H9 (cell line): ENCODE data around the gene ZNF512. TPM values are rescaled to one million over a fixed set of nuclear protein-coding genes. Genes with fewer than 3 reads are reported as not detected.

ENCODE experiments used
- DNase-seq: peaks from one replicate; pipeline ENCODE4 v3.0.0-alpha.2; 2017
- H2AFZ ChIP-seq: one replicate; pipeline ENCODE4 v1.6.1; 2013; ENCODE audit warnings: mild to moderate bottlenecking, low read length, control low read depth, moderate library complexity
- H2AK5ac ChIP-seq: 2 replicates; pipeline ENCODE4 v1.6.1; 2013; ENCODE audit warnings: low read length, control low read depth, mixed read lengths; ENCODE audit not compliant: insufficient read length
- H2BK120ac ChIP-seq: one replicate; pipeline ENCODE4 v1.6.1; 2013; ENCODE audit warnings: low read depth, mild to moderate bottlenecking, low read length, control low read depth, inconsistent platforms; ENCODE audit not compliant: poor library complexity, severe bottlenecking
- H2BK12ac ChIP-seq: 2 replicates; pipeline ENCODE4 v1.6.1; 2013; ENCODE audit warnings: low read length, control low read depth, mixed read lengths, low read depth; ENCODE audit not compliant: insufficient read length
- H2BK15ac ChIP-seq: 2 replicates; pipeline ENCODE4 v1.6.1; 2013; ENCODE audit warnings: low read depth, low read length, control low read depth
- H2BK20ac ChIP-seq: one replicate; pipeline ENCODE4 v1.6.1; 2013; ENCODE audit warnings: low read depth, mild to moderate bottlenecking, low read length, control low read depth, inconsistent platforms; ENCODE audit not compliant: poor library complexity, severe bottlenecking
- H2BK5ac ChIP-seq: 2 replicates; pipeline ENCODE4 v1.6.1; 2013; ENCODE audit warnings: low read length, control low read depth, mixed read lengths; ENCODE audit not compliant: insufficient read length
- H3K14ac ChIP-seq: 2 replicates; pipeline ENCODE4 v1.6.1; 2013; ENCODE audit warnings: low read length, control low read depth; ENCODE audit not compliant: insufficient read depth
- H3K18ac ChIP-seq: 2 replicates; pipeline ENCODE4 v1.6.1; 2013; ENCODE audit warnings: low read depth, mild to moderate bottlenecking, mixed read lengths, low read length, control low read depth; ENCODE audit not compliant: insufficient read length
- H3K23ac ChIP-seq: 2 replicates; pipeline ENCODE4 v1.6.1; 2013; ENCODE audit warnings: low read length, control low read depth, mixed read lengths, low read depth; ENCODE audit not compliant: insufficient read length
- H3K23me2 ChIP-seq: 2 replicates; pipeline ENCODE4 v1.6.1; 2013; ENCODE audit warnings: low read depth, mild to moderate bottlenecking, mixed read lengths, low read length, control low read depth; ENCODE audit not compliant: insufficient read length, poor library complexity, severe bottlenecking
- H3K27ac ChIP-seq: 2 replicates; pipeline ENCODE4 v1.5.1; 2013; ENCODE audit warnings: low read length, control low read depth, mixed read lengths, low read depth; ENCODE audit not compliant: insufficient read length
- H3K27me3 ChIP-seq: 2 replicates; pipeline ENCODE4 v1.6.1; 2013; ENCODE audit warnings: low read length, control low read depth, inconsistent platforms; ENCODE audit not compliant: insufficient read depth
- H3K4ac ChIP-seq: 2 replicates; pipeline ENCODE4 v1.6.1; 2013; ENCODE audit warnings: low read depth, mild to moderate bottlenecking, control low read depth, inconsistent platforms, low read length, moderate library complexity
- H3K4me1 ChIP-seq: 2 replicates; pipeline ENCODE4 v1.6.1; 2013; ENCODE audit warnings: low read length, control low read depth, inconsistent platforms; ENCODE audit not compliant: insufficient read depth
- H3K4me2 ChIP-seq: 2 replicates; pipeline ENCODE4 v1.6.1; 2013; ENCODE audit warnings: low read length, control low read depth, mixed read lengths; ENCODE audit not compliant: insufficient read length, insufficient read depth
- H3K56ac ChIP-seq: 2 replicates; pipeline ENCODE4 v1.6.1; 2013; ENCODE audit warnings: low read depth, mild to moderate bottlenecking, mixed read lengths, low read length, control low read depth; ENCODE audit not compliant: insufficient read length
- H3K79me1 ChIP-seq: 2 replicates; pipeline ENCODE4 v1.6.1; 2013; ENCODE audit warnings: low read depth, mild to moderate bottlenecking, moderate library complexity, low read length, control low read depth, inconsistent platforms; ENCODE audit not compliant: insufficient read depth, poor library complexity, severe bottlenecking
- H3K79me2 ChIP-seq: 2 replicates; pipeline ENCODE4 v1.6.1; 2013; ENCODE audit warnings: low read length, control low read depth, inconsistent platforms; ENCODE audit not compliant: insufficient read depth
- H3K9ac ChIP-seq: 2 replicates; pipeline ENCODE4 v1.6.1; 2013; ENCODE audit warnings: low read length, control low read depth, mixed read lengths; ENCODE audit not compliant: insufficient read length; ENCODE audit errors: extremely low read depth
- H3K9me3 ChIP-seq: one replicate; pipeline ENCODE4 v1.6.1; 2013; ENCODE audit warnings: low read depth, low read length, inconsistent platforms; ENCODE audit not compliant: control insufficient read depth
- H3T11ph ChIP-seq: one replicate; pipeline ENCODE4 v1.6.1; 2013; ENCODE audit warnings: mild to moderate bottlenecking, low read length, control low read depth, inconsistent platforms
- H4K20me1 ChIP-seq: one replicate; pipeline ENCODE4 v1.6.1; 2013; ENCODE audit not compliant: control insufficient read depth, insufficient read length, insufficient read depth
- H4K5ac ChIP-seq: 2 replicates; pipeline ENCODE4 v1.6.1; 2013; ENCODE audit warnings: low read depth, mild to moderate bottlenecking, mixed read lengths, low read length, control low read depth; ENCODE audit not compliant: insufficient read length
- H4K8ac ChIP-seq: replicated peaks from 2 replicates; pipeline ENCODE4 v1.6.1; 2013; ENCODE audit warnings: low read length, control low read depth, mixed read lengths, low read depth; ENCODE audit not compliant: insufficient read length
- H4K91ac ChIP-seq: 2 replicates; pipeline ENCODE4 v1.6.1; 2013; ENCODE audit warnings: low read depth, mild to moderate bottlenecking, moderate library complexity, mixed read lengths, low read length, control low read depth; ENCODE audit not compliant: insufficient read length
- H3K27ac Mint-ChIP-seq, 3 experiments: 2 replicates in 2 of 3; 3 replicates in 1 of 3; pipeline ENCODE4 v1.8.0; 2020 to 2021; ENCODE audit warnings: mixed read lengths in 3 of 3, mild to moderate bottlenecking in 1 of 3, moderate library complexity in 1 of 3
- H3K27me3 Mint-ChIP-seq: 2 replicates; pipeline ENCODE4 v1.8.0; 2021; ENCODE audit warnings: low read depth, mild to moderate bottlenecking, moderate library complexity, mixed read lengths
- H3K36me3 Mint-ChIP-seq, 3 experiments: 2 replicates in 2 of 3; 3 replicates in 1 of 3; pipeline ENCODE4 v1.8.0; 2020 to 2021; ENCODE audit warnings: low read depth in 3 of 3, mixed read lengths in 3 of 3; ENCODE audit not compliant: insufficient read depth in 1 of 3
- H3K4me1 Mint-ChIP-seq, 2 experiments: 2 replicates each; pipeline ENCODE4 v1.8.0; 2020; ENCODE audit warnings: mixed read lengths in 2 of 2
- H3K4me3 Mint-ChIP-seq, 2 experiments: 2 replicates in 1 of 2; 3 replicates in 1 of 2; pipeline ENCODE4 v1.8.0; 2020 to 2021; ENCODE audit warnings: mild to moderate bottlenecking in 2 of 2, mixed read lengths in 2 of 2, moderate library complexity in 1 of 2
- H3K9me3 Mint-ChIP-seq, 2 experiments: 2 replicates in 1 of 2; 3 replicates in 1 of 2; pipeline ENCODE4 v1.8.0; 2020; ENCODE audit warnings: mild to moderate bottlenecking in 2 of 2, mixed read lengths in 2 of 2, moderate library complexity in 1 of 2
- WGBS: extraction: QIAGEN DNeasy Blood & Tissue Kit; methylation state at CpG from one replicate; pipeline ENCODE4 v1.1.7; 2013; ENCODE audit warnings: missing lambda C conversion rate, low lambda C conversion rate, mixed read lengths; ENCODE audit not compliant: insufficient read length; ENCODE audit errors: extremely low coverage; 5-methylcytosine and 5-hydroxymethylcytosine counted together
- total RNA-seq: library from RNA; stranded (reverse); gene quantifications from 2 replicates; pipeline ENCODE4 v1.2.1, GENCODE V29; 2021
- TF ChIP-seq, protein P1 (sequence below): fragments of 200-600 bp; sonication (generic); conservative IDR thresholded peaks from 3 replicates; pipeline ENCODE4 v1.8.0; 2021; ENCODE audit warnings: antibody characterized with exemption, mild to moderate bottlenecking

Gene ZNF512
- total RNA-seq, 1 experiment from 2014 or later = 38.2 TPM

GRCh38 chr2:27667446-27667845, 84.6 kb downstream of the ZNF512 start:
- Histone ChIP-seq H3K56ac (no peak overlapping the region), H3K23ac (no peak overlapping the region), H4K8ac (no peak overlapping the region), H2AFZ (no peak overlapping the region), H3K27ac (no peak overlapping the region), H3K4me2 (no peak overlapping the region), H3K27me3 (no peaks in the 10 kb centered on the region), H4K5ac (no peak overlapping the region), H2BK12ac (no peak overlapping the region), H3K79me2 (no peaks in the 10 kb centered on the region), H3K4ac (no peak overlapping the region), H2BK5ac (no peak overlapping the region), H2BK20ac (no peak overlapping the region), H2BK120ac (no peak overlapping the region), H3K18ac (no peak overlapping the region), H3K9ac (no peak overlapping the region), H2BK15ac (no peak overlapping the region), H2AK5ac (no peak overlapping the region), H4K20me1 (peaks cover 3% of the 10 kb centered on the region), H3K9me3 (no peaks in the 10 kb centered on the region), H3K14ac (no peak overlapping the region), H3K23me2 (peaks cover 12% of the 10 kb centered on the region), H3K79me1 (peaks cover 7% of the 10 kb centered on the region), H3K4me1 (no peaks in the 10 kb centered on the region; the same call in 1 of the 2 replicates), H4K91ac (no peak overlapping the region), H3T11ph (no peak overlapping the region)
- TF ChIP-seq, protein P1, sequence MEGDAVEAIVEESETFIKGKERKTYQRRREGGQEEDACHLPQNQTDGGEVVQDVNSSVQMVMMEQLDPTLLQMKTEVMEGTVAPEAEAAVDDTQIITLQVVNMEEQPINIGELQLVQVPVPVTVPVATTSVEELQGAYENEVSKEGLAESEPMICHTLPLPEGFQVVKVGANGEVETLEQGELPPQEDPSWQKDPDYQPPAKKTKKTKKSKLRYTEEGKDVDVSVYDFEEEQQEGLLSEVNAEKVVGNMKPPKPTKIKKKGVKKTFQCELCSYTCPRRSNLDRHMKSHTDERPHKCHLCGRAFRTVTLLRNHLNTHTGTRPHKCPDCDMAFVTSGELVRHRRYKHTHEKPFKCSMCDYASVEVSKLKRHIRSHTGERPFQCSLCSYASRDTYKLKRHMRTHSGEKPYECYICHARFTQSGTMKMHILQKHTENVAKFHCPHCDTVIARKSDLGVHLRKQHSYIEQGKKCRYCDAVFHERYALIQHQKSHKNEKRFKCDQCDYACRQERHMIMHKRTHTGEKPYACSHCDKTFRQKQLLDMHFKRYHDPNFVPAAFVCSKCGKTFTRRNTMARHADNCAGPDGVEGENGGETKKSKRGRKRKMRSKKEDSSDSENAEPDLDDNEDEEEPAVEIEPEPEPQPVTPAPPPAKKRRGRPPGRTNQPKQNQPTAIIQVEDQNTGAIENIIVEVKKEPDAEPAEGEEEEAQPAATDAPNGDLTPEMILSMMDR = no peak
- Mint-ChIP-seq H3K36me3 (peaks cover 7 to 47% (median 41%) of the 10 kb centered on the region in 3 experiments; a peak in 6 of 7 replicates), H3K27me3 (no peaks in the 10 kb centered on the region), H3K4me3 (no peak overlapping the region), H3K27ac (no peak overlapping the region), H3K4me1 (peaks cover 8 to 16% of the 10 kb centered on the region in 2 experiments), H3K9me3 (no peaks in the 10 kb centered on the region)
- DNase-seq = no peak
- WGBS = no CpG with 5 or more reads among the region's 1 CpG
